ENCODE results near the gene TEDDM1. TPM values are rescaled to one million over a fixed set of nuclear protein-coding genes. Genes with fewer than 3 reads are reported as not detected.

The TEDDM1 gene
- total RNA-seq, 5 donors from 2014 or later (not counting 1 experiment from before 2014, with no cell fraction given): not detected

GRCh38 chr1:182397653-182398393 is 2.6 kb downstream of the TEDDM1 start:
- DNase-seq: no peak
- POLR2A ChIA-PET: no interaction called here
- whole genome bisulfite sequencing (ENCODE audit: insufficient coverage): 81% methylated on average over 5 of the region's 8 CpGs

GRCh38 chr1:182395906-182396305 is 4.6 kb downstream of the TEDDM1 start:
- Mint-ChIP-seq H3K27me3 (no peaks in the 10 kb centered on the region), H3K27ac (no peak overlapping the region), H3K36me3 (no peaks in the 10 kb centered on the region), H3K9me3 (no peaks in the 10 kb centered on the region), H3K4me3 (no peak overlapping the region), H3K4me1 (peaks cover 14 to 20% (median 15%) of the 10 kb centered on the region in 3 donors)
- no peak for ATAC-seq (replicated peaks in 1 of 4)
- CTCF ChIA-PET: interaction anchor here (0.5 to 8.3 kb wide), 19 partner anchors 8 to 917 kb away, joined by 3 to 138 read pairs (median 6); no protein-coding TSS in a partner anchor
- POLR2A ChIA-PET: no interaction called here
- DNase-seq: no peak
- Histone ChIP-seq H3K36me3 (ENCODE audit: control insufficient read depth in 2 of 2, extremely low read depth in 1 of 2, insufficient read depth in 1 of 2, low read length in 1 of 2) (no peaks in the 10 kb centered on the region), H3K27me3 (replicated peaks in 1 of 2; ENCODE audit: control insufficient read depth in 2 of 2, extremely low read depth in 1 of 2, insufficient read depth in 2 of 2, low read length in 1 of 2) (peaks cover 0 to 4% of the 10 kb centered on the region in 2 experiments), H3K27ac (ENCODE audit: low read length) (no peak overlapping the region), H3K4me1 (ENCODE audit: control insufficient read depth in 1 of 2, extremely low read depth in 1 of 2, insufficient read depth in 2 of 2, low read length in 2 of 2) (peaks cover 2 to 12% of the 10 kb centered on the region in 2 experiments), H3K4me3 (ENCODE audit: control insufficient read depth in 1 of 2, extremely low read depth in 1 of 2, low read length in 1 of 2) (no peak overlapping the region), H3K9me3 (no peaks in the 10 kb centered on the region)
- WGBS (ENCODE audit: insufficient coverage): no CpG with 5 or more reads among the region's 3 CpGs

More at GRCh38 chr1:182397653-182398393, 2.6 kb downstream of the TEDDM1 start:
- Histone ChIP-seq H3K9me3 (no peaks in the 10 kb centered on the region), H3K4me3 (ENCODE audit: control insufficient read depth in 1 of 2, extremely low read depth in 1 of 2, low read length in 1 of 2) (no peak overlapping the region), H3K27me3 (replicated peaks in 1 of 2; ENCODE audit: control insufficient read depth in 2 of 2, extremely low read depth in 1 of 2, insufficient read depth in 2 of 2, low read length in 1 of 2) (no peaks in the 10 kb centered on the region), H3K36me3 (ENCODE audit: control insufficient read depth in 2 of 2, extremely low read depth in 1 of 2, insufficient read depth in 1 of 2, low read length in 1 of 2) (no peaks in the 10 kb centered on the region), H3K4me1 (ENCODE audit: control insufficient read depth in 1 of 2, extremely low read depth in 1 of 2, insufficient read depth in 2 of 2, low read length in 2 of 2) (peaks cover 0 to 2% of the 10 kb centered on the region in 2 experiments), H3K27ac (ENCODE audit: low read length) (no peak overlapping the region)
- no peak overlapping the region for H3K27ac Mint-ChIP-seq
- H3K9me3 Mint-ChIP-seq: no peaks in the 10 kb centered on the region
- peaks cover 4 to 11% (median 8%) of the 10 kb centered on the region in 3 donors for H3K4me1 Mint-ChIP-seq
- no peak for ATAC-seq (replicated peaks in 1 of 4)
- no peak overlapping the region for H3K4me3 Mint-ChIP-seq
- CTCF ChIA-PET: interaction anchor here (1.2 to 8.3 kb wide), 6 partner anchors 15 to 325 kb away, joined by 3 to 138 read pairs (median 8); no protein-coding TSS in a partner anchor
- no peaks in the 10 kb centered on the region for H3K27me3 Mint-ChIP-seq
- H3K36me3 Mint-ChIP-seq: no peaks in the 10 kb centered on the region

GRCh38 chr1:182394055-182394775 is 6.3 kb downstream of the TEDDM1 start:
- H3K27me3 Mint-ChIP-seq: no peaks in the 10 kb centered on the region
- H3K4me1 Mint-ChIP-seq: peaks cover 26 to 35% (median 27%) of the 10 kb centered on the region in 3 donors
- H3K27ac Mint-ChIP-seq: no peak overlapping the region
- POLR2A ChIA-PET: interaction anchor here in 1 of 2 donors (0.7 kb wide), 1 partner anchor 938 kb away, joined by 14 read pairs; no protein-coding TSS in a partner anchor
- H3K4me3 Mint-ChIP-seq: no peak overlapping the region
- H3K36me3 Mint-ChIP-seq: no peaks in the 10 kb centered on the region
- Histone ChIP-seq H3K27ac (ENCODE audit: low read length) (no peak overlapping the region), H3K4me3 (ENCODE audit: control insufficient read depth in 1 of 2, extremely low read depth in 1 of 2, low read length in 1 of 2) (no peak overlapping the region), H3K36me3 (ENCODE audit: control insufficient read depth in 2 of 2, extremely low read depth in 1 of 2, insufficient read depth in 1 of 2, low read length in 1 of 2) (no peaks in the 10 kb centered on the region), H3K4me1 (ENCODE audit: control insufficient read depth in 1 of 2, extremely low read depth in 1 of 2, insufficient read depth in 2 of 2, low read length in 2 of 2) (peaks cover 14 to 27% of the 10 kb centered on the region in 2 experiments), H3K9me3 (no peaks in the 10 kb centered on the region), H3K27me3 (replicated peaks in 1 of 2; ENCODE audit: control insufficient read depth in 2 of 2, extremely low read depth in 1 of 2, insufficient read depth in 2 of 2, low read length in 1 of 2) (peaks cover 0 to 11% of the 10 kb centered on the region in 2 experiments)
- no peak for ATAC-seq (replicated peaks in 1 of 4)
- no peaks in the 10 kb centered on the region for H3K9me3 Mint-ChIP-seq
- no peak for DNase-seq
- WGBS (ENCODE audit: insufficient coverage): 70% methylated on average over 3 of the region's 5 CpGs
- CTCF ChIA-PET: interaction anchor here (0.6 to 8.3 kb wide), 8 partner anchors 37 to 312 kb away, joined by 3 to 112 read pairs (median 6); no protein-coding TSS in a partner anchor

GRCh38 chr1:182392050-182393028 is 8.1 kb downstream of the TEDDM1 start:
- H3K4me3 Mint-ChIP-seq: peak overlapping the region; percentile 66 to 97 (median 70)
- peak overlapping the region; percentile 39 to 49 for H3K27ac Mint-ChIP-seq
- Histone ChIP-seq H3K36me3 (ENCODE audit: control insufficient read depth in 2 of 2, extremely low read depth in 1 of 2, insufficient read depth in 1 of 2, low read length in 1 of 2) (peaks cover 0 to 3% of the 10 kb centered on the region in 2 donors), H3K27me3 (replicated peaks in 1 of 2; ENCODE audit: control insufficient read depth in 2 of 2, extremely low read depth in 1 of 2, insufficient read depth in 2 of 2, low read length in 1 of 2) (peaks cover 0 to 11% of the 10 kb centered on the region in 2 experiments), H3K9me3 (no peaks in the 10 kb centered on the region), H3K4me1 (ENCODE audit: control insufficient read depth in 1 of 2, extremely low read depth in 1 of 2, insufficient read depth in 2 of 2, low read length in 2 of 2) (peaks cover 14 to 27% of the 10 kb centered on the region in 2 experiments), H3K27ac (ENCODE audit: low read length) (no peak overlapping the region), H3K4me3 (ENCODE audit: control insufficient read depth in 1 of 2, extremely low read depth in 1 of 2, low read length in 1 of 2) (peak overlapping the region; percentile 67 to 79)
- no peaks in the 10 kb centered on the region for H3K27me3 Mint-ChIP-seq
- H3K4me1 Mint-ChIP-seq: peaks cover 30 to 43% (median 39%) of the 10 kb centered on the region in 3 donors
- ATAC-seq (replicated peaks in 1 of 4): peak in 3 of 4 experiments; percentile 7 to 29 (median 20)
- CTCF ChIA-PET: interaction anchor here in 1 of 2 donors (1.0 kb wide), 1 partner anchor 249 kb away, joined by 6 read pairs; no protein-coding TSS in a partner anchor
- POLR2A ChIA-PET: interaction anchor here (0.6 to 1.1 kb wide), 2 partner anchors 248 to 305 kb away, joined by 3 read pairs; no protein-coding TSS in a partner anchor
- DNase-seq: peak in 9 of 35 experiments; percentile 3 to 34 (median 14)
- WGBS (ENCODE audit: insufficient coverage): 17% methylated on average over 35 of the region's 47 CpGs
- peaks cover 7% of the 10 kb centered on the region for H3K36me3 Mint-ChIP-seq
- no peaks in the 10 kb centered on the region for H3K9me3 Mint-ChIP-seq

GRCh38 chr1:182391362-182392049 is 9.0 kb downstream of the TEDDM1 start, which contains the start of gene GLUL:
TSS of gene GLUL (minus strand) at chr1:182391790. CDS start at chr1:182388737, 3,053 bp downstream.
- H3K9me3 Mint-ChIP-seq: no peaks in the 10 kb centered on the region
- Histone ChIP-seq H3K9me3 (no peaks in the 10 kb centered on the region), H3K4me3 (ENCODE audit: control insufficient read depth in 1 of 2, extremely low read depth in 1 of 2, low read length in 1 of 2) (peak within 1 kb of the TSS; percentile 79 to 89), H3K27ac (ENCODE audit: low read length) (peak within 1 kb of the TSS; percentile 40), H3K36me3 (ENCODE audit: control insufficient read depth in 2 of 2, extremely low read depth in 1 of 2, insufficient read depth in 1 of 2, low read length in 1 of 2) (peaks cover 0 to 8% of the 10 kb centered on the region in 2 donors), H3K4me1 (ENCODE audit: control insufficient read depth in 1 of 2, extremely low read depth in 1 of 2, insufficient read depth in 2 of 2, low read length in 2 of 2) (peaks cover 12 to 27% of the 10 kb centered on the region in 2 experiments), H3K27me3 (replicated peaks in 1 of 2; ENCODE audit: control insufficient read depth in 2 of 2, extremely low read depth in 1 of 2, insufficient read depth in 2 of 2, low read length in 1 of 2) (peaks cover 0 to 11% of the 10 kb centered on the region in 2 experiments)
- DNase-seq (peak; percentile 18 to 75 (median 48)), ATAC-seq (replicated peaks in 1 of 4) (peak; percentile 73 to 84 (median 75))
- H3K4me1 Mint-ChIP-seq: peaks cover 26 to 38% (median 35%) of the 10 kb centered on the region in 3 donors
- peak within 1 kb of the TSS; percentile 91 to 96 for H3K27ac Mint-ChIP-seq
- 1% methylated on average over 58 of the region's 70 CpGs for WGBS (ENCODE audit: insufficient coverage)
- POLR2A ChIA-PET: interaction anchor here (0.6 to 1.1 kb wide), 2 partner anchors 247 to 304 kb away, joined by 3 read pairs; no protein-coding TSS in a partner anchor
- H3K27me3 Mint-ChIP-seq: no peaks in the 10 kb centered on the region
- CTCF ChIA-PET: interaction anchor here in 1 of 2 donors (1.0 kb wide), 1 partner anchor 248 kb away, joined by 6 read pairs; no protein-coding TSS in a partner anchor
- H3K4me3 Mint-ChIP-seq: peak within 1 kb of the TSS; percentile 89 to 97 (median 97)
- H3K36me3 Mint-ChIP-seq: peaks cover 15% of the 10 kb centered on the region

Measured in T-cell (primary cell).